ENCODE data around the gene SUN2. TPM values are rescaled to one million over a fixed set of nuclear protein-coding genes. Genes with fewer than 3 reads are reported as not detected.

Gene SUN2
- total RNA-seq, 1 experiment from 2014 or later, result 104 TPM

DNA sequence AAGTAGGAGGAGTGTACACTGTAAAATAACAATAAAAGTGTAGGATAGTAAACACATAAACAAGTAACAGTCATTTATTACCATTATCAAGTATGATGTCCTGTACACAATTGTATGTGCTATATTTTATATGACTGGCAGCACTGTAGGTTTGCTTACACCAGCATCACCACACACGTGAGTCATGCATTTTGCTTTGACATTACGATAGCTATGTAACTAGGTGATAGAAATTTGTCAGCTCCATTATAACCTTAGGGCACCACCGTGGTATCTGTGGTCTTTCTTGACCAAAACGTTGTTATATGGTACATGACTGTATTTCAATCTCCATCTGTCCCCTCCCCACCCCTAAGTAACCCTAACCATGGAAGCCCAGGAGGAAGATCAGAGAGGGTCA, 37.0 kb upstream of the SUN2 start:
- peak overlapping the region; percentile 20 for H3K27ac ChIP-seq (ENCODE audit: low read depth, low read length, poor library complexity, severe bottlenecking)
- no peaks in the 10 kb centered on the region for H3K9me3 ChIP-seq (ENCODE audit: low read depth, low read length, poor library complexity, severe bottlenecking)
- no peak for TF ChIP-seq CTCF (conservative IDR thresholded peaks at IDR 0.05; ENCODE audit: low read depth, low read length)
- no peak for TF ChIP-seq EZH2 (IDR thresholded peaks at IDR 0.05; ENCODE audit: borderline replicate concordance, low read depth, low read length, poor library complexity, severe bottlenecking)
- DNase-seq (ENCODE audit: low spot score), result no peak
- POLR2A ChIA-PET (ENCODE audit: low non-redundant PET), result no interaction called here
- intact Hi-C loops (cut with micrococcal nuclease; ENCODE audit: unreplicated experiment), result no loop called here
- no peaks in the 10 kb centered on the region for H3K27me3 ChIP-seq (replicated peaks; ENCODE audit: insufficient read depth, low read depth, low read length, poor library complexity)
- H3K36me3 ChIP-seq (ENCODE audit: insufficient read depth, low read length, poor library complexity, severe bottlenecking), result peaks cover 7% of the 10 kb centered on the region
- CTCF ChIA-PET, result no interaction called here
- TSS peak; percentile 74 for BruUV-seq (replicated peaks)
- peak overlapping the region; percentile 69 for H3K4me3 ChIP-seq (ENCODE audit: low read depth, low read length, poor library complexity, severe bottlenecking)
- H3K4me1 ChIP-seq (ENCODE audit: insufficient read depth, low read length, poor library complexity, severe bottlenecking), result peaks cover 22% of the 10 kb centered on the region

GRCh38 chr22:38789606-38790005, 33.8 kb upstream of the SUN2 start:
- POLR2A ChIA-PET (ENCODE audit: low non-redundant PET), result no interaction called here
- Histone ChIP-seq H3K4me3 (ENCODE audit: low read depth, low read length, poor library complexity, severe bottlenecking) (no peak overlapping the region), H3K36me3 (ENCODE audit: insufficient read depth, low read length, poor library complexity, severe bottlenecking) (peaks cover 7% of the 10 kb centered on the region), H3K27ac (ENCODE audit: low read depth, low read length, poor library complexity, severe bottlenecking) (peak overlapping the region; percentile 53), H3K27me3 (replicated peaks; ENCODE audit: insufficient read depth, low read depth, low read length, poor library complexity) (no peaks in the 10 kb centered on the region), H3K9me3 (ENCODE audit: low read depth, low read length, poor library complexity, severe bottlenecking) (no peaks in the 10 kb centered on the region), H3K4me1 (ENCODE audit: insufficient read depth, low read length, poor library complexity, severe bottlenecking) (peaks cover 34% of the 10 kb centered on the region)
- TF ChIP-seq CTCF (conservative IDR thresholded peaks at IDR 0.05; ENCODE audit: low read depth, low read length) (no peak), EZH2 (IDR thresholded peaks at IDR 0.05; ENCODE audit: borderline replicate concordance, low read depth, low read length, poor library complexity, severe bottlenecking) (no peak)
- no TSS peak for BruUV-seq (replicated peaks)
- DNase-seq (ENCODE audit: low spot score), result no peak
- intact Hi-C loops (cut with micrococcal nuclease; ENCODE audit: unreplicated experiment), result no loop called here
- CTCF ChIA-PET, result no interaction called here

GRCh38 chr22:38788846-38789245, 33.0 kb upstream of the SUN2 start:
- POLR2A ChIA-PET (ENCODE audit: low non-redundant PET), result no interaction called here
- Histone ChIP-seq H3K4me3 (ENCODE audit: low read depth, low read length, poor library complexity, severe bottlenecking) (no peak overlapping the region), H3K36me3 (ENCODE audit: insufficient read depth, low read length, poor library complexity, severe bottlenecking) (peaks cover 7% of the 10 kb centered on the region), H3K4me1 (ENCODE audit: insufficient read depth, low read length, poor library complexity, severe bottlenecking) (peaks cover 34% of the 10 kb centered on the region), H3K27me3 (replicated peaks; ENCODE audit: insufficient read depth, low read depth, low read length, poor library complexity) (no peaks in the 10 kb centered on the region), H3K27ac (ENCODE audit: low read depth, low read length, poor library complexity, severe bottlenecking) (peak overlapping the region; percentile 53), H3K9me3 (ENCODE audit: low read depth, low read length, poor library complexity, severe bottlenecking) (no peaks in the 10 kb centered on the region)
- BruUV-seq (replicated peaks), result no TSS peak
- no peak for DNase-seq (ENCODE audit: low spot score)
- CTCF ChIA-PET, result no interaction called here
- TF ChIP-seq CTCF (conservative IDR thresholded peaks at IDR 0.05; ENCODE audit: low read depth, low read length) (no peak), EZH2 (IDR thresholded peaks at IDR 0.05; ENCODE audit: borderline replicate concordance, low read depth, low read length, poor library complexity, severe bottlenecking) (no peak)
- intact Hi-C loops (cut with micrococcal nuclease; ENCODE audit: unreplicated experiment), result no loop called here
